Measurements from ENCODE around the gene FHOD3. TPM values are rescaled to one million over a fixed set of nuclear protein-coding genes. Genes with fewer than 3 reads are reported as not detected.

The FHOD3 gene
- total and polyA plus RNA-seq, 2 of the 13 experiments (the other 11 are each of a cell fraction or from before 2014, with no cell fraction given) = 0.07 TPM; not detected in 1

GRCh38 chr18:36337679-36338402 lies 40.3 kb downstream of the FHOD3 start:
- peaks cover 27% of the 10 kb centered on the region for H3K4me1 ChIP-seq (ENCODE audit: insufficient read depth, low read length)
- 6% methylated on average over 4 of the region's 4 CpGs for WGBS (ENCODE audit: low lambda C conversion rate)
- BruUV-seq (replicated peaks) = no TSS peak
- peak overlapping the region; percentile 10; the same call in 1 of the 2 replicates for H3K4me2 ChIP-seq (ENCODE audit: low read depth, low read length)
- FAIRE-seq (peak; percentile 55), DNase-seq (ENCODE audit: low spot score) (peak; percentile 19), ATAC-seq (peak; percentile 86)
- H3K9me3 ChIP-seq (ENCODE audit: low read length) = no peaks in the 10 kb centered on the region
- H3K36me3 ChIP-seq (replicated peaks in 1 of 2; ENCODE audit: control insufficient read depth in 1 of 2, insufficient read depth in 2 of 2, low read length in 2 of 2) = no peaks in the 10 kb centered on the region
- POLR2A ChIA-PET = no interaction called here
- no peak overlapping the region for H3K27ac ChIP-seq (ENCODE audit: extremely low read length, insufficient read depth, low read length)
- no peak overlapping the region for H3K9ac ChIP-seq (ENCODE audit: insufficient read depth, low read depth, low read length)
- CTCF ChIA-PET (ENCODE audit: low intra/inter-chr PET ratio, low total read pairs) = no interaction called here
- H3K27me3 ChIP-seq (ENCODE audit: control insufficient read depth in 1 of 2, insufficient read depth in 2 of 2, low read length in 2 of 2) = no peaks in the 10 kb centered on the region
- no peak overlapping the region for H3K4me3 ChIP-seq (replicated peaks in 1 of 3; ENCODE audit: insufficient read depth in 1 of 3, low read depth in 2 of 3, low read length in 3 of 3)
- intact Hi-C loops (cut with micrococcal nuclease; ENCODE audit: unreplicated experiment) = no loop called here
- H2AFZ ChIP-seq (ENCODE audit: low read length) = no peak overlapping the region
- in situ Hi-C loops (cut with HindIII; ENCODE audit: extremely low pct_ligation_motif_present, low pct_unique_long_range_greater_than_20kb) = no loop called here
- no peaks in the 10 kb centered on the region for H4K20me1 ChIP-seq (ENCODE audit: insufficient read depth, low read length)
- no peaks in the 10 kb centered on the region for H3K79me2 ChIP-seq (ENCODE audit: insufficient read depth, low read length)
- TF ChIP-seq ZNF660 (CRISPR knock-in tag; IDR thresholded peaks at IDR 0.05; ENCODE audit: borderline replicate concordance, low read depth) = no peak
- TF ChIP-seq ZNF747 (CRISPR knock-in tag; IDR thresholded peaks at IDR 0.05; ENCODE audit: borderline replicate concordance) = no peak
- TF ChIP-seq ZNF275 (CRISPR knock-in tag; IDR thresholded peaks at IDR 0.05; ENCODE audit: borderline replicate concordance) = no peak
- TF ChIP-seq REL (CRISPR knock-in tag; conservative IDR thresholded peaks at IDR 0.05) = no peak
- TF ChIP-seq ARID5B (CRISPR knock-in tag; IDR thresholded peaks at IDR 0.05) = peak; percentile 51
- TF ChIP-seq TBX2 (CRISPR knock-in tag; IDR thresholded peaks at IDR 0.05; ENCODE audit: borderline replicate concordance) = no peak
- no peak for TF ChIP-seq MTA1 (CRISPR knock-in tag; IDR thresholded peaks at IDR 0.05; ENCODE audit: borderline replicate concordance)
- no peak for TF ChIP-seq ATRX (CRISPR knock-in tag; IDR thresholded peaks at IDR 0.05; ENCODE audit: borderline replicate concordance)
- no peak for TF ChIP-seq PHF20 (CRISPR knock-in tag; IDR thresholded peaks at IDR 0.05)
- no peak for TF ChIP-seq ZNF510 (CRISPR knock-in tag; IDR thresholded peaks at IDR 0.05; ENCODE audit: low read depth)
- TF ChIP-seq ZNF10 (CRISPR knock-in tag; IDR thresholded peaks at IDR 0.05; ENCODE audit: borderline replicate concordance, low read depth) = no peak
- TF ChIP-seq ZNF331 (CRISPR knock-in tag; IDR thresholded peaks at IDR 0.05) = no peak
- TF ChIP-seq ZNF781 (CRISPR knock-in tag; IDR thresholded peaks at IDR 0.05; ENCODE audit: borderline replicate concordance, not compliant biosample characterization) = no peak
- no peak for TF ChIP-seq RAD51 (IDR thresholded peaks at IDR 0.05; ENCODE audit: borderline replicate concordance)
- no peak for TF ChIP-seq THAP8 (CRISPR knock-in tag; IDR thresholded peaks at IDR 0.05; ENCODE audit: borderline replicate concordance)
- no peak for TF ChIP-seq RFXANK (CRISPR knock-in tag; IDR thresholded peaks at IDR 0.05)
- no peak for TF ChIP-seq NR2C2 (CRISPR knock-in tag; IDR thresholded peaks at IDR 0.05; ENCODE audit: borderline replicate concordance)
- TF ChIP-seq NONO (IDR thresholded peaks at IDR 0.05) = no peak
- TF ChIP-seq NONO (CRISPR knock-in tag; conservative IDR thresholded peaks at IDR 0.05) = no peak
- 0 out of 2 replicates have a peak, but pooled peaks have one; percentile 49 for TF ChIP-seq MIXL1 (CRISPR knock-in tag; IDR thresholded peaks at IDR 0.05)

Data from HepG2 (cell line).